ENCODE measurements around the gene SPRR2A.
"Not testable (repeated sequence)": the region's sequence is repeated elsewhere in the genome, so short reads cannot be mapped to it uniquely, and the experiment has no call there.

The SPRR2A gene

DNA sequence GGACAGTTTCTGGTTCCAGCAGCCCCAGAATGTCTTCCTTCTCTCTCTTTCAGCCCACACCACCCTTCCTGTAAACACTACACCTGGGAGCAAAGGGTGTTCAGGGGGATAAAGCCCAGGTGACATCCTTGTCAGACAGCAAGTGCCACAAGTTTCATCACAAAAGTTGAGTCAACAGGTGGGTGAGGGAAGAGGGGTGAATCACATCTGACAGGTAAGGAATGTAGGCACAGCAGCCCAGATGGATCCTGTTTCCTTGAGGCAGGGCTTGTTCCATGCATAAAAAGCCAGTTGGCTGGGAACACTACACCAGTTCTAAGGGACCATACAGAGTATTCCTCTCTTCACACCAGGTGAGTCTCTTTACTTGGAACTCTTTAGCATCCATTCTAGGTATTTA, 26.4 kb downstream of the SPRR2A start, which contains the start of gene SPRR1B:
TSS of gene SPRR1B (plus strand) at position 309 of the 400 bp plus-strand sequence. CDS start 1,143 bp downstream, outside the sequence.
- peak; percentile 96 for DNase-seq (ENCODE audit: low read depth)
- TF ChIP-seq, protein P1, sequence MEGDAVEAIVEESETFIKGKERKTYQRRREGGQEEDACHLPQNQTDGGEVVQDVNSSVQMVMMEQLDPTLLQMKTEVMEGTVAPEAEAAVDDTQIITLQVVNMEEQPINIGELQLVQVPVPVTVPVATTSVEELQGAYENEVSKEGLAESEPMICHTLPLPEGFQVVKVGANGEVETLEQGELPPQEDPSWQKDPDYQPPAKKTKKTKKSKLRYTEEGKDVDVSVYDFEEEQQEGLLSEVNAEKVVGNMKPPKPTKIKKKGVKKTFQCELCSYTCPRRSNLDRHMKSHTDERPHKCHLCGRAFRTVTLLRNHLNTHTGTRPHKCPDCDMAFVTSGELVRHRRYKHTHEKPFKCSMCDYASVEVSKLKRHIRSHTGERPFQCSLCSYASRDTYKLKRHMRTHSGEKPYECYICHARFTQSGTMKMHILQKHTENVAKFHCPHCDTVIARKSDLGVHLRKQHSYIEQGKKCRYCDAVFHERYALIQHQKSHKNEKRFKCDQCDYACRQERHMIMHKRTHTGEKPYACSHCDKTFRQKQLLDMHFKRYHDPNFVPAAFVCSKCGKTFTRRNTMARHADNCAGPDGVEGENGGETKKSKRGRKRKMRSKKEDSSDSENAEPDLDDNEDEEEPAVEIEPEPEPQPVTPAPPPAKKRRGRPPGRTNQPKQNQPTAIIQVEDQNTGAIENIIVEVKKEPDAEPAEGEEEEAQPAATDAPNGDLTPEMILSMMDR (IDR thresholded peaks at IDR 0.05; ENCODE audit: insufficient read depth, low read depth, low read length, missing control alignments) = no peak
- peak within 1 kb of the TSS; percentile 62 for H3K4me3 ChIP-seq (ENCODE audit: low read length)

DNA sequence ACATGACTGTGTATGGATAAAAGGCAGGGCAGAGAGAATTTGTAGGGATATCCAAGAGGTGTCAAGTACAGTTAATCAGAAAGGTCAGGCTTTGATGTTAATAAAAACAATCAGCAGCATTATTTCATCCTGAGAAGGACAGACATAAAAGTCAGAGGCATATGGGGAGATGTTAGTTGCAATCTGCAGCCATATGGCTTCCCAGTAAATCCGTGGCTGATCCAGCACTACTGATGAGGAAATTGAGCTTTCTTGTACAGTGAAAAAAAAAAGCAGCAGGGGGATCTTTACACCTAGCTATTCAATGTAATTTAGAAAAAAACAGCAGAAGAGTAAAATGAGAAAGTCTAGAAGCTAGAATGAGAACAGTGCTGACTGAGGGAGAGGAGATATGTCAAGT, 28.5 kb downstream of the SPRR2A start:
- no peak overlapping the region for H3K4me3 ChIP-seq (ENCODE audit: low read length)
- TF ChIP-seq, protein P1 (IDR thresholded peaks at IDR 0.05; ENCODE audit: insufficient read depth, low read depth, low read length, missing control alignments) = no peak
- DNase-seq (ENCODE audit: low read depth) = no peak

DNA sequence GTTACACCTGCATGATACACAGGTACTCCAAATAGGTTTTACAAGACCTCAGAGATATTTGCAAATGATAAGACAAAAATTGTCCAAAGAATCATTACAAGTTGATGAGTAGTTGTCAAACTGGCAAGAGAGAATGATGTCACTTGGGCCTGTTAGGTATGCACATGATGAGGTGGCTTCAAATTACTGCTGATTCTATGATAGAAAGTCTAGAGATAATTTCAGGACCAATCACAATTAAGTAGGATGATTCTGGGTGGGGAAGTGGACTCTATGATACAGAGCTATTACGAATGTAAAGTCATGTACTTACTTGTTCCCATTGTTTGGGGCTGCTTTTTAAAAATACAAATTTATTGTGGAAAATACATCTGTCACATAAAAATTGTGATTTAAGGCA, 31.5 kb downstream of the SPRR2A start:
- TF ChIP-seq, protein P1 (IDR thresholded peaks at IDR 0.05; ENCODE audit: insufficient read depth, low read depth, low read length, missing control alignments) = no peak
- H3K4me3 ChIP-seq (ENCODE audit: low read length) = no peak overlapping the region
- peak; percentile 79 for DNase-seq (ENCODE audit: low read depth)

DNA sequence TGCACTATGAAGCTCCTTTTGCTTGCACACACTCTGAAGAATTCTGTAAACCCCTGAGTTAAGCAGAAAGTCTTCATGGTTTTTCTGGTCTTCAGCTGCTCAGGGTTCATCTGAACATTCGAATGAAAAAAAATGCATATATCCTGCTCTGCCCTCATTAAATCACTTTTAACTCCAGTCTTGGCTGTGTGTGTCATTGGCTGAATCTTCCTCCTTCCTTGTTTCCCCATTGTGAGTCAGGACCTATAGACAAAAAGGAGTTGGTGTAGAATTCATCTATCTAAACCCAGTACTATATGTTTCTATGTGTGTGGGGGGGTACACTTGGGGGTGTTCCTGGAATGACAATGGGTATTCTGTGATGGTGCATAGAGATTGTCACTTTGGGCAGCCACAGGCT, 32.9 kb downstream of the SPRR2A start:
- TF ChIP-seq, protein P1 (IDR thresholded peaks at IDR 0.05; ENCODE audit: insufficient read depth, low read depth, low read length, missing control alignments) = no peak

DNA sequence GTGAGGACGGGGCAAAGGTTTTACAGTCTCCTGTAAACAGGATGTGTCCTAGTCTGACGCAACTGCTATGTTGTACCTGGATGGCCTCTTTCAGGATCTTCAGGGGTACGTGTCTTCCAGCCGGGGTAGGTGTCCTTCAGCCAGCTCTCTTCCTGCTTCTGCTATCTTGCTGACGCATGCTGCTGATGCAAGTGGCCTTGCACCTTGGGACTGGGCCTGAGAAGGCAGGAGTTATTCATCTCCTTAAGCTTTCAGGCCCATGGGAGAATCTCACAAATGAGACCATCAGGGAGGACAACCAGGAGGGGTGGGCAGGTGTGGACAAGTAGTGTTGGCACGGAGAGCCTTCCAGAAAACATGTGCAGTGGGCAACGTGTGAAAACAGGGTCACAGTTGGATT, 34.2 kb downstream of the SPRR2A start:
- no peak overlapping the region for H3K4me3 ChIP-seq (ENCODE audit: low read length)
- no peak for DNase-seq (ENCODE audit: low read depth)
- TF ChIP-seq, protein P1 (IDR thresholded peaks at IDR 0.05; ENCODE audit: insufficient read depth, low read depth, low read length, missing control alignments) = no peak

More for the DNA sequence above, 32.9 kb downstream of the SPRR2A start:
- DNase-seq (ENCODE audit: low read depth) = peak; percentile 50
- H3K4me3 ChIP-seq (ENCODE audit: low read length) = no peak overlapping the region

DNA sequence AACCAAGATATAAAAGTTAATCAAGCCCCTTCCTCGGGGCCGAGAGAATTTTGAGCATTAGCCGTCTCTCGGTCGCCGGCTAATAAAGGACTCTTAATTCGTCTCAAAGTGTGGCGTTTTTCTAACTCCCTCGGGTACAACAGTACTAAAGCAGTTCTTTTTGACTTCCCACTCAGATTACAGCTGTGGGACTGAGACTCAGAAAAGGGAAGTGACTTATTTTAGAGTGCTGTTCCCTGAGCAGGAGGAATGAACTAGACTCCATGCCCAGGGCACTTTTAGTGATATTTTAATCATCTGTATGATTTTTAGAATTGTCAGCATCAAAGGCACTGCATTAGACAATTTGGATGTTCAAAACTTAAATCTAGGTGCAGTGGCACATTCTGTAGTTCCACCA, 35.0 kb downstream of the SPRR2A start:
- not testable (repeated sequence) for DNase-seq (ENCODE audit: low read depth); H3K4me3 ChIP-seq (ENCODE audit: low read length)

DNA sequence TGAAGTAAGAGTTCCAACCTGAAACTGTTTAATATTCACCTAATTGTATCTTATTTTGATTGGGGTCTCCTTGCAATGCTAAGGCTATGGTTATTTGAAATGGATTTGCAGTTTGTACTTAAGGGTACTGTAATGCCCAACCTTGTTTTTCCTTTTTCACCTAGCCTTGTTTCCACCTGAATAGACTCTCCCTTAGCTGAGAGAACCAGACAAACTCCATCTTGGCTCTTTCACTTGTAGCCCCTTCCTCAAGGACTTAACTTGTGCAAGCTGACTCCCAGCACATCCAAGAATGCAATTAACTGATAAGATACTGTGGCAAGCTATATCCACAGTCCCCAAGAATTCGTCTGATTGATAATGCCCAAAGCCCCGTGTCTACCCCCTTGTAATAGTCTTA, 35.5 kb downstream of the SPRR2A start:
- H3K4me3 ChIP-seq (ENCODE audit: low read length); DNase-seq (ENCODE audit: low read depth): not testable (repeated sequence)

DNA sequence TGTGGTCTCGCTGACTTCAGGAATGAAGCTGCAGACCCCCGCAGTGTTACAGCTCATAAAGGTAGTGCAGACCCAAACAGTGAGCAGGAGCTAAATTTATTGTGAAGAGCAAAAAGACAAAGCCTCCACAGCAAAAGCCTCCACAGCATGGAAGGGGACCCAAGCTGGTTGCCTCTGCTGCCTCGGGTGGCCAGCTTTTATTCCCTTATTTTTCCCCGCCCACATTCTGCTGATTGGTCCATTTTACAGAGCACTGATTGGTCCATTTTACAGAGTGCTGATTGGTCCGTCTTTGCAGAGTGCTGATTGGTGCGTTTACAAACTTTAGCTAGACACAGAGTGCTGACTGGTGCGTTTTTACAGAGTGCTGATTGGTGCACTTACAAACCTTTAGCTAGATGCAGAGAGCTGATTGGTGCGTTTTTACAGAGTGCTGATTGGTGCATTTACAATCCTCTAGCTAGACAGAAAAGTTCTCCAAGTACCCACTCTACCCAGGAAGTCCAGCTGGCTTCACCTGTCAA, 46.0 kb downstream of the SPRR2A start:
- not testable (repeated sequence) for H3K4me3 ChIP-seq (ENCODE audit: low read length); DNase-seq (ENCODE audit: low read depth)

Measured in epithelial cell of esophagus (primary cell).